GM19023 (cell line): ENCODE results near the gene TJP2.
A peak's percentile ranks its signal among the peaks of the same experiment; 100 is the strongest.
"Not testable (repeated sequence)": the region's sequence is repeated elsewhere in the genome, so short reads cannot be mapped to it uniquely, and the experiment has no call there.

Experiments
- ATAC-seq: cut with Tn5 transposase; IDR thresholded peaks from one replicate; pipeline ENCODE4 v1.9.1; 2021; ENCODE audit warnings: mild to moderate bottlenecking, moderate library complexity; ENCODE audit not compliant: unreplicated experiment

TJP2 gene

GRCh38 chr9:69157751-69158466 is 16.2 kb upstream of the TJP2 start:
- no peak for ATAC-seq

- no peak for ATAC-seq
These were observed 15.6 kb upstream of the TJP2 start for GRCh38 chr9:69158471-69158870.

GRCh38 chr9:69164573-69164972 is 9.5 kb upstream of the TJP2 start:
- ATAC-seq: not testable (repeated sequence)

- ATAC-seq: no peak
These were observed 8.5 kb upstream of the TJP2 start for GRCh38 chr9:69165581-69165980.

- ATAC-seq: peak; percentile 61
These were observed 5.3 kb upstream of the TJP2 start for GRCh38 chr9:69168709-69169217.

GRCh38 chr9:69170231-69170630 is 3.8 kb upstream of the TJP2 start:
- ATAC-seq: no peak

GRCh38 chr9:69171049-69171448 is 3.0 kb upstream of the TJP2 start:
- ATAC-seq: no peak

- no peak for ATAC-seq
These were observed 2.6 kb upstream of the TJP2 start for GRCh38 chr9:69171517-69171916.

GRCh38 chr9:69172895-69173294 is 1.2 kb upstream of the TJP2 start:
- no peak for ATAC-seq

GRCh38 chr9:69173497-69173890 is 583 bp upstream of the TJP2 start:
- ATAC-seq: no peak

- peak; percentile 58 for ATAC-seq
These were observed 763 bp downstream of the TJP2 start for GRCh38 chr9:69174616-69175463.

GRCh38 chr9:69175486-69175885 is 1.4 kb downstream of the TJP2 start:
- peak; percentile 15 for ATAC-seq

GRCh38 chr9:69176471-69177171 is 2.5 kb downstream of the TJP2 start:
- ATAC-seq: no peak

GRCh38 chr9:69178583-69179011 is 4.5 kb downstream of the TJP2 start:
- no peak for ATAC-seq

GRCh38 chr9:69179037-69179436 is 5.0 kb downstream of the TJP2 start:
- ATAC-seq: no peak

GRCh38 chr9:69180200-69180599 is 6.1 kb downstream of the TJP2 start:
- ATAC-seq: no peak

- ATAC-seq: no peak
These were observed 6.6 kb downstream of the TJP2 start for GRCh38 chr9:69180670-69181069.

- ATAC-seq: no peak
These were observed 7.9 kb downstream of the TJP2 start for GRCh38 chr9:69181908-69182353.

- no peak for ATAC-seq
These were observed 10.2 kb downstream of the TJP2 start for GRCh38 chr9:69184266-69184665.

- ATAC-seq: no peak
These were observed 12.9 kb downstream of the TJP2 start for GRCh38 chr9:69186841-69187611.

GRCh38 chr9:69188975-69189374 is 14.9 kb downstream of the TJP2 start:
- no peak for ATAC-seq
